GM21619 (cell line): ENCODE results near the gene SPOCK2.
"Not testable (repeated sequence)": the region's sequence is repeated elsewhere in the genome, so short reads cannot be mapped to it uniquely, and the experiment has no call there.

ENCODE experiments used
- ATAC-seq: cut with Tn5 transposase; IDR thresholded peaks from one replicate; pipeline ENCODE4 v1.9.1; 2021; ENCODE audit not compliant: unreplicated experiment

SPOCK2 gene

GRCh38 chr10:72034040-72034499 lies 54.3 kb downstream of the SPOCK2 start:
- ATAC-seq, result no peak

- not testable (repeated sequence) for ATAC-seq
These were observed 55.8 kb downstream of the SPOCK2 start for GRCh38 chr10:72032409-72033162.

- no peak for ATAC-seq
These were observed 56.6 kb downstream of the SPOCK2 start for GRCh38 chr10:72031706-72032105.

DNA sequence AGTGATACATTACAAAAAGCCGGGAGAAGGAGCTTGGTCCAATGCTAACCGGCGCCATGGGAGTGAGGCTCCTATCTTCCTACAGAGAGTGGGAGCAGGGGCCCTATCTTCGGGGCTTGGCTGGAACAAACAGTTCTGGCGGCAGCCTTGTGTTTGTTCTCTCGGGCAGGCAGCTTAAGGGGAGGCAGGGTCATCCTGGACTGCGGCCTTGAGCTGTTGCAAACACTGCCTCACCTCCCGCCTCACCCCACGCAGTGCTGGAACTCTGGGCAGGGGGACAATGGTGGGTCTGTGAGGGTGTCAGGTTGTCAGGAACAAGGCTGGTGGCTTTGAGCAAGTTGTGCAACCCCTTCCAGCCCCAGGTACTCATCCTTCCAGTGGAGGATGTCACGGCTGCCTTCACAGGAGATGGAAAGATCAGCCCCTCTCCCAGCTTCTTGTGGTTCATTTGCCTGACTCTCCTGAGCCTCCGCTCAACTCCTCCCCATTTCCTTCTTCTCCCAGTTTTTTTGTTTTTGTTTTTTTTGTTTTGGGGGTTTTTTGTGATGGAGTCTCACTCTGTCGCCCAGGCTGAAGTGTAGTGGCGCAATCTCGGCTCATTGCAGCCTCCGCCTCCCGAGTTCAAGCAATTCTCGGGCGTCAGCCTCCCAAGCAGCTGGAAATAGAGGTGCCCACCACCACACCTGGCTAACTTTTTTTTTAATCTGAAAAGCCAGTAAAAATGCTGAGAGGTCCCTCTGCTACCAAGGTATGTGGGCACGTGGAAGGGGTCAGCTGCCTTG lies 57.4 kb downstream of the SPOCK2 start:
- no peak for ATAC-seq

DNA sequence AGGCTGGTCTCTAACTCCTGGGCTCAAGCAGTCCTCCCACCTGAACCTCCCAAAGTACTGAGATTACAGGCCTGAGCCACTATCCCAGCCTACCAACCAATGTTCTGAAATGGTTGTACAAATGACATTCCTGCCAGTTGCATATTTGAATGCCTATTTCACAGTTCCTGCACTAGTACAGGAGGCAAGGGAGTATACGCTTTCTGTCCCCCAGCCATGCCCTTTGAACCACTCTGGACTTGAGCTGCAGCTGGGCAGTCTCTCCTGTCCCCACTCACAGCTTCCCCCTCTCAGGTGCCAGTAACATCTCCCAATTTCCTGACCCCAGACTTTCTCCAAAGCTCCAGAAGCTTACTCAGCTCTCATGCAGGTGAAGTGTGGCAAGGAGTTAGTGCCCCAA lies 58.9 kb downstream of the SPOCK2 start:
- no peak for ATAC-seq

DNA sequence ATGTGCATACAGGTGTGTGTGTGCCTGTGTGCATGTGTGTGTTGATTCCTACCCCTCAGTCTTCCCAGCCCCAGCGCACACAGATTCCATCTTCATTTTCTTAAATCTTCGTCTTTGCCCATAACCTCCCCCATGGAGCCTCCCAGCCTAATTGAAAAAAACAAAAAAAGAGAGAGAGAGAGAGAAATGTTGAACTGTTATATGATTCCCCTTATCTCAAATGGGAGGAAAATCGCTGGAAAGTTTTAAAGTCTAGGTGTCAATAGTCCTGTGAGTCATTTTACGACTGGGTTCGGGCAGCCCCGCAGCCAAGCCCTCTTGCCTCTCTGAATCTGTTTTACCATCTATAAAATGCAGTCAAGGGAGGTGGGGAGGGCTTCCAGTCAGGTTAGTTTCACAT lies 60.9 kb downstream of the SPOCK2 start:
- ATAC-seq, result no peak

DNA sequence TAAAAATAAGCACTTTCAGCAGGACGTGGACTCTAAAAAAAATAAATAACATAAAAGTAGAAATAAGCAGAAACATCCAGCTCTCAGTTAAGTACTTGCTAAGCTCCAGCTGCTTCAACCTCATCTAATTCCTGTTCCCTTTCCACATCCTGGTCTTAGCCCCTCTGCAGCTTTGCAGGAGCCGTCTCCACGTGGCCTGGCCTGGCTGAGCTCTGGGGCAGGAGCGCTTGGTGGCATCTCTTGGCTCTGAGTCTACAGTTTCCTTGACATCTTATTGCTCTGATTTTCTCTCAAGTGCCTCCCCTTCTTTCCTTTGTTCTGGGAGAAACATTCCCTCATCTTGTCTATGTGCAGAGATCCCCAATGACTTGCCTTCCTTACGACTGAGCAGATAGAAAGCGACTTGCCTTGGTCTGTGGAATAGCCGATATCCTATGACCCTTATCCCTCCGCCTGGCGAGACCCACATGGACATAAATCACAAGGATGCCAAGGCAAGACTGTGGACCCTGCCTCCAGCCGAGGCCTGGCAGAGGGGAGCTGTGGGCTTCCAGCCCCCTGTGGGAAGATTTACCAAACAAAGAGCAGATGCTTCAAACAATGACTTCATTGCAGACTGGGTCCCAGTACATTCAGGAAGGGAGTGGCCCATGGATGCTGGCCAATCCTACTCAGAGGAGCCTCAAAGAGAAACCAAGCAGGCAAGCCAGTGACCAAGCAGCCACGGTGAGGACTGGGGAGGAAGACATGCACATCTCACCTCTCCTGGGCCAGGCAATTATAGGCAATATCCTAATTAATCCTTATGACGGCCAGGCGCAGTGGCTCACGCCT lies 61.9 kb downstream of the SPOCK2 start:
- ATAC-seq, result no peak

GRCh38 chr10:72025832-72026231 lies 62.5 kb downstream of the SPOCK2 start:
- no peak for ATAC-seq

DNA sequence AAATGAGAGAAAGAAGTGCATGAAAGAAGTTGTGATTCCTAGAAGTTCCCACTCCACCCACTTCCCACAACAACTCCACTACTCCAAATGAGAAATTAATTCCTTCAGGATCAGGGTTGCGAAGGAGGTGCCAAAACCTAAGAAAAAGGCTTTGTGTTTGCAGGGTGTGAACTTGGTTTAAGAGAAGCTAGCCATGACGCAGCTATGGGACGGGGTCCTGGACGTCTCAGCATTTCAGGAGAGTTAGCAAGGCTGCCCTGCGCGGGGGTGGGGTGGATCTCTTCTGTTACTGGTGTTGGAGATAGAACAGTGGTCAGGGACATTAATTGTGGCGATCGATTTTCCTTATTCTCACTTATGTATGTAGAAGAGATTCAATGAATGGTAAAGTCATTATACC lies 63.0 kb downstream of the SPOCK2 start:
- ATAC-seq, result no peak

GRCh38 chr10:72024596-72024995 lies 63.8 kb downstream of the SPOCK2 start:
- no peak for ATAC-seq

GRCh38 chr10:72022228-72022627 lies 66.1 kb downstream of the SPOCK2 start:
- ATAC-seq, result no peak

- no peak for ATAC-seq
These were observed 67.2 kb downstream of the SPOCK2 start for GRCh38 chr10:72020914-72021809.

DNA sequence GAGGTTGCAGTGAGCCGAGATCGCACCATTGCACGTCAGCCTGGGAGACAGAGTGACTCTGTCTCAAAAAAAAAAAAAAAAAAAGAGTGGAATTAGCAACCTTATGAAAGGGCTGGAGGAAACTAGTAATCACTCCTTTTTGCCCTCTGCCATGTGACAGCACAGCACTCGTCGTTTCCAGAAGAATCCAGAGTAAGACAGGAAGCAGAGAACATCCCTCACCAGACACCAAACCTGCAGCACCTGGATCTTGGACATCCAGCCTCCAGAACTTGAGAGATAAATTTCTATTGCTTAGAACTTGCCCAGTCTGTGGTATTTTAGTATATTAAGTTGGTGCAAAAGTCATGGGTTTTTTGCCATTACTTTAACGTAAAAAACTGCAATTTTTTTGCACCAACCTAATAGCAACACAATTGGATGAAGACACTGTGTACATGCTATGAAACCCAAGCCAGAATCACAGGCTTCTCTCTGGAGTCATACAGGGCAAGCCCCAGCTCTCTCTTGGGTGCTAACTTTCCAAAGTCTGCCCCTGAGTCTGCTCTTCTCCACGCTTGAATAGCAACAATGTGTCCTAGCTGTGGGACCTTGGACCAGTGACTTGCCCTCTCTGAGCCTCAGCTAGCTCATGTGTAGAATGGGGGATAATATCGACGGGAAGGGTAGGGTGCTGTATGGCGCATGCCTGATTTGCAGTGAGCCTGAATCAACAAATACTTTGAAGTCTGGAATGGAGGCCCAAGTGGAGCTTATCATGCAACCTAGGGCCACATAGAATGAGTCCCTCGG lies 69.1 kb downstream of the SPOCK2 start:
- ATAC-seq, result no peak

GRCh38 chr10:72016608-72017300 lies 71.6 kb downstream of the SPOCK2 start:
- ATAC-seq, result no peak

DNA sequence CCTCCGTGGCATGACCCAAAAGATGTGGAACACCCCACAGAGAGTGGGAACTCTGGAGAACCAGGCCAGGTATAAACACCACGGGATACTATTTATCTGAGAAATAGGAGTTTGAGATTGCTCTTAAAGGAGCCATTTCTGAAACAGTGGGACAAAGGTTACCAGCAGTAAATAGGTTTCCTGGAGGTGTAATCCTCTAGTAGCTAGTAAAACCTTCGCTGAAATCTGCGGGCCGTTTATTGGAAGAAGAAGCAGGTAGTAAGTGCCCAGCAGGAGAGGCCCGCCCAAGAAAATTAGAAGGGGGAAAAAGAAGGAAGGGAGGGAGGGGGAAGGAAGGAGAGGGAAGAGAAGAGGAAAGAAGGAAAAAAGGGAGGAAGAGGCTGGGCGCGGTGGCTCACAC lies 72.5 kb downstream of the SPOCK2 start:
- no peak for ATAC-seq

GRCh38 chr10:72014785-72015480 lies 73.4 kb downstream of the SPOCK2 start:
- no peak for ATAC-seq

- ATAC-seq, result no peak
These were observed 74.2 kb downstream of the SPOCK2 start for GRCh38 chr10:72014197-72014596.

- ATAC-seq, result no peak
These were observed 75.0 kb downstream of the SPOCK2 start for GRCh38 chr10:72013202-72013945.
